Adrenal gland (tissue), 12 donors: Measurements from ENCODE around the gene SDC4. TPM values are rescaled to one million over a fixed set of nuclear protein-coding genes. Genes with fewer than 3 reads are reported as not detected.

ENCODE experiments used
- DNase-seq, 7 donors: peaks; one replicate each; pipeline ENCODE4 v3.0.0-alpha.2; 2019 to 2020
- H3K27ac ChIP-seq, 5 donors: fragments of 200-600 bp; sonication (generic) in 4 of 5; 1 replicate in 3 of 5; 2 replicates in 2 of 5; pipeline versions ENCODE4 v1.5.1 to v1.8.0; 2016 to 2020; ENCODE audit warnings: mild to moderate bottlenecking in 1 of 5
- H3K27me3 ChIP-seq: fragments of 200-600 bp; 2 replicates; pipeline ENCODE4 v1.8.0; 2021
- H3K36me3 ChIP-seq, 2 donors: fragments of 200-600 bp; replicated peaks in 1 of 2; 1 replicate in 1 of 2; 2 replicates in 1 of 2; pipeline versions ENCODE4 v1.5.1 to v1.8.0; 2018 to 2022
- H3K4me1 ChIP-seq, 2 donors: fragments of 200-600 bp; replicated peaks in 1 of 2; 1 replicate in 1 of 2; 2 replicates in 1 of 2; pipeline versions ENCODE4 v1.5.1 to v1.8.0; 2018 to 2021
- H3K4me3 ChIP-seq, 4 donors: fragments of 200-600 bp; sonication (generic) in 3 of 4; one replicate each; pipeline ENCODE4 v1.5.1; 2016 to 2018
- H3K9me3 ChIP-seq, 3 donors: fragments of 200-600 bp; sonication (generic) in 1 of 3; replicated peaks in 1 of 3; 1 replicate in 2 of 3; 2 replicates in 1 of 3; pipeline versions ENCODE4 v1.5.1 to v1.8.0; 2016 to 2021
- POLR2A ChIP-seq, 2 donors: fragments of 450-650 bp; IDR thresholded peaks; one replicate each; pipeline ENCODE4 v1.6.1; 2017; ENCODE audit warnings: antibody characterized with exemption in 2 of 2, mild to moderate bottlenecking in 2 of 2, moderate library complexity in 1 of 2
- WGBS, 4 donors: extraction: QIAGEN DNeasy Blood & Tissue Kit in 2 of 4; methylation state at CpG; one replicate each; pipeline versions ENCODE4 v1.1.5 to v1.1.7; 2013 to 2017; 5-methylcytosine and 5-hydroxymethylcytosine counted together
- intact Hi-C, 2 donors: fragments of 100-400 bp; cut with DNase I; formaldehyde crosslinking; loops; one replicate each; pipeline versions ENCODE4 v1.14.1 to v1.15.0; 2022 to 2023
- polyA plus RNA-seq, 3 donors: library from polyadenylated mRNA; stranded (reverse); fragments of 200-250 nt in 2 of 3; fragments of 350-450 nt in 1 of 3; fragmentation: Illumina TruSeq in 1 of 3; extraction: RNeasy Lipid Tissue Mini Kit (QIAGEN cat#74804) in 1 of 3; gene quantifications; one replicate each; pipeline ENCODE4 v1.2.3, GENCODE V29; 2013 to 2014
- total RNA-seq, 9 donors: library from RNA; depleted of rRNA in 4 of 9; stranded (reverse); fragments of >200 nt in 4 of 9; fragments of 120-200 nt in 1 of 9; fragmentation: NEBNext Ultra II Directional in 1 of 9; extraction: Animal tissue kit (Norgen Biotek cat#: 25700) in 1 of 9; gene quantifications; one replicate each; pipeline versions ENCODE4 v1.1.0 to v1.2.4, GENCODE V29; 2013 to 2023
- TF ChIP-seq, protein P1 (sequence below), 6 experiments: fragments of 450-650 bp in 4 of 6; fragments of 200-600 bp in 2 of 6; sonication (generic) in 1 of 6; IDR thresholded peaks; 1 replicate in 5 of 6; 2 replicates in 1 of 6; pipeline versions ENCODE4 v1.5.1 to v1.8.0; 2016 to 2021; ENCODE audit warnings: antibody characterized with exemption in 6 of 6, mild to moderate bottlenecking in 2 of 6, moderate library complexity in 1 of 6
- donor health status: healthy with polysubstance abuse.
- donor health status: Bipolar disorder and iron deficiency.
- donor health status: DM: yes; HTN: yes; CAD: no.
- donor health status: DM: no; HTN: no; CAD: no.
- donor health status: DM: no; HTN: no; CAD: no.
- donor health status: DM: yes; HTN: yes; CAD: no.

SDC4 gene
- total and polyA plus RNA-seq, 12 donors: 48.7 to 128 (median 72.4) TPM

GRCh38 chr20:45373353-45374100, 25.3 kb upstream of the SDC4 start:
- intact Hi-C loops: loop anchor here (2.0 to 5.0 kb wide), 4 partner anchors 46 to 63 kb away; no protein-coding TSS in a partner anchor
- H3K27me3 ChIP-seq: no peaks in the 10 kb centered on the region
- peaks cover 0 to 10% of the 10 kb centered on the region in 2 donors for H3K4me1 ChIP-seq
- no peaks in the 10 kb centered on the region for H3K36me3 ChIP-seq
- DNase-seq: peak; percentile 87 to 93 (median 89)
- H3K27ac ChIP-seq: peak overlapping the region in 2 of 5 donors; percentile 37 to 64
- WGBS, 4 donors: 15 to 29% (median 20%) methylated on average over 23 to 38 of the region's 38 CpGs
- no peak for TF ChIP-seq POLR2A (IDR thresholded peaks at IDR 0.05)
- TF ChIP-seq, protein P1, sequence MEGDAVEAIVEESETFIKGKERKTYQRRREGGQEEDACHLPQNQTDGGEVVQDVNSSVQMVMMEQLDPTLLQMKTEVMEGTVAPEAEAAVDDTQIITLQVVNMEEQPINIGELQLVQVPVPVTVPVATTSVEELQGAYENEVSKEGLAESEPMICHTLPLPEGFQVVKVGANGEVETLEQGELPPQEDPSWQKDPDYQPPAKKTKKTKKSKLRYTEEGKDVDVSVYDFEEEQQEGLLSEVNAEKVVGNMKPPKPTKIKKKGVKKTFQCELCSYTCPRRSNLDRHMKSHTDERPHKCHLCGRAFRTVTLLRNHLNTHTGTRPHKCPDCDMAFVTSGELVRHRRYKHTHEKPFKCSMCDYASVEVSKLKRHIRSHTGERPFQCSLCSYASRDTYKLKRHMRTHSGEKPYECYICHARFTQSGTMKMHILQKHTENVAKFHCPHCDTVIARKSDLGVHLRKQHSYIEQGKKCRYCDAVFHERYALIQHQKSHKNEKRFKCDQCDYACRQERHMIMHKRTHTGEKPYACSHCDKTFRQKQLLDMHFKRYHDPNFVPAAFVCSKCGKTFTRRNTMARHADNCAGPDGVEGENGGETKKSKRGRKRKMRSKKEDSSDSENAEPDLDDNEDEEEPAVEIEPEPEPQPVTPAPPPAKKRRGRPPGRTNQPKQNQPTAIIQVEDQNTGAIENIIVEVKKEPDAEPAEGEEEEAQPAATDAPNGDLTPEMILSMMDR (IDR thresholded peaks at IDR 0.05): peak; percentile 70 to 92 (median 90)
- no peaks in the 10 kb centered on the region for H3K9me3 ChIP-seq
- peak overlapping the region in 2 of 4 donors; percentile 42 to 59 for H3K4me3 ChIP-seq

DNA sequence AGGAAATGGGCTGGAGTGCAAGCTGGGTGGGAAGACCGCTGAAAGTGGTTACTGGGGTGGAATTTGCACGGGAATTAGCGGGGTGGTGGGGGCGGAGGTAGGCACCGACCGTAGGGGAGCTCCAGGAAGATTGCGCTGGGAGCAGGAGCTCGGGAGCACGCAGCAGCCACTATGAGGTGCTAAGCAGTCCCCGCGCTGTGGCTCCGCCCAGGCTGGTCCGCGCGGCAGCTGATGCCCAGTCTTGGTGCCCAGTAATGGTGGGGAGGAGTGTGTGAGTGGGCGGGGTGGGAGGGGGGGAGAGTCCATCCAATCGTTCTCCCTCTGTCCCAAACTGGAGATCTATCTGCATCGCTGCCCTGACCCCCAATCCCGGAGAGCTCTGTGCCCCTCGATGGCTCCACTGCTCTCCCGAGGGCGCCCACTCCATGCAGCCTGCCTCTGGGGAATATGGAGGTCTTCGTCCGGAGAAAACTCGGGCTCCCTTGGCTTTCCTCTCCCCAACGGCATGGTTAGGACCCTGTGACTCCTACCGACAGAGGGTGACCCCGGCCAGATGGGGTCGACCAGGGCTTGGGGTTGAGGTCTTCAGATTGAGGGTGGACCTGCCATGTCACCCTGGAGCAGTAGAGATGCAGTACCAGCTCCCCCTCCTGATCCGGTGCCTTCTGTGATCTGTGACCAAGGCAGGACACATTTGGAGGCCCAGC, 24.6 kb upstream of the SDC4 start:
- peak overlapping the region in 1 of 5 donors; percentile 64 for H3K27ac ChIP-seq
- 47 to 60% (median 54%) methylated on average over 19 to 30 of the region's 30 CpGs for WGBS, 4 donors
- TF ChIP-seq POLR2A (IDR thresholded peaks at IDR 0.05): no peak
- TF ChIP-seq, protein P1 (IDR thresholded peaks at IDR 0.05): no peak
- H3K4me3 ChIP-seq: peak overlapping the region in 1 of 4 donors; percentile 59
- intact Hi-C loops: loop anchor here (2.0 to 5.0 kb wide), 4 partner anchors 45 to 64 kb away; no protein-coding TSS in a partner anchor
- no peaks in the 10 kb centered on the region for H3K27me3 ChIP-seq
- DNase-seq: no peak
- H3K9me3 ChIP-seq: no peaks in the 10 kb centered on the region
- H3K4me1 ChIP-seq: peaks cover 0 to 10% of the 10 kb centered on the region in 2 donors
- H3K36me3 ChIP-seq: peaks cover 0 to 3% of the 10 kb centered on the region in 2 donors

DNA sequence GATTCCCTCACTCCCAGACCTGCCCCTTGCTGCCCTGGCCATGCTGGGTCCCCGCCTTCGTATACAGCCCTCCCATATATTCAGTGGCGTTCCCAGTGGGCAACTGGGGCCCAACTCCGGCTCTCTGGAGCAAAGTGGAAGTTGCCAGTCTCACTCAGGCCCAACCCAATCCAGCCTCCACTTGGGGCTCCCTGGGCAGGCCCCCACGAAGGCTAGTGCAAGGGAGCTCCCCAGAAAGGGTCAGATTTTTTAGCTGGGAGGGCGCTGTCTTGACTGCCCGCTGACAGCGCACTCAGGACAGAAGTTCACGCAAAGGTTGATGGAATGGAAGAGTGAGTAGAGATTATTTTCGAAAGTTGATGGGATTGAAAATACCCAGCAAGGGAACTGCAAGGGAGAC, 24.0 kb upstream of the SDC4 start:
- 86 to 92% (median 90%) methylated on average over 9 to 10 of the region's 10 CpGs for WGBS, 4 donors
- no peak for DNase-seq
- Histone ChIP-seq H3K4me1 (peaks cover 0 to 10% of the 10 kb centered on the region in 2 donors), H3K4me3 (no peak overlapping the region), H3K27ac (no peak overlapping the region), H3K9me3 (no peaks in the 10 kb centered on the region), H3K27me3 (no peaks in the 10 kb centered on the region), H3K36me3 (peaks cover 0 to 9% of the 10 kb centered on the region in 2 donors)
- intact Hi-C loops: loop anchor here (2.0 to 5.0 kb wide), 4 partner anchors 45 to 65 kb away; no protein-coding TSS in a partner anchor
- no peak for TF ChIP-seq POLR2A (IDR thresholded peaks at IDR 0.05)
- TF ChIP-seq, protein P1 (IDR thresholded peaks at IDR 0.05): no peak

- 65 to 79% (median 78%) methylated on average over 3 of the region's 3 CpGs for WGBS, 4 donors
- Histone ChIP-seq H3K4me3 (no peak overlapping the region), H3K9me3 (no peaks in the 10 kb centered on the region), H3K36me3 (peaks cover 0 to 23% of the 10 kb centered on the region in 2 donors), H3K4me1 (peaks cover 0 to 10% of the 10 kb centered on the region in 2 donors), H3K27me3 (no peaks in the 10 kb centered on the region), H3K27ac (no peak overlapping the region)
- TF ChIP-seq, protein P1 (IDR thresholded peaks at IDR 0.05): no peak
- TF ChIP-seq POLR2A (IDR thresholded peaks at IDR 0.05): no peak
- no peak for DNase-seq
- intact Hi-C loops: loop anchor here (5.0 kb wide), 3 partner anchors 43 to 62 kb away; no protein-coding TSS in a partner anchor
These were observed 22.4 kb upstream of the SDC4 start for GRCh38 chr20:45370571-45371160.
